ENCODE data around the gene ADD2.

The ADD2 gene

DNA sequence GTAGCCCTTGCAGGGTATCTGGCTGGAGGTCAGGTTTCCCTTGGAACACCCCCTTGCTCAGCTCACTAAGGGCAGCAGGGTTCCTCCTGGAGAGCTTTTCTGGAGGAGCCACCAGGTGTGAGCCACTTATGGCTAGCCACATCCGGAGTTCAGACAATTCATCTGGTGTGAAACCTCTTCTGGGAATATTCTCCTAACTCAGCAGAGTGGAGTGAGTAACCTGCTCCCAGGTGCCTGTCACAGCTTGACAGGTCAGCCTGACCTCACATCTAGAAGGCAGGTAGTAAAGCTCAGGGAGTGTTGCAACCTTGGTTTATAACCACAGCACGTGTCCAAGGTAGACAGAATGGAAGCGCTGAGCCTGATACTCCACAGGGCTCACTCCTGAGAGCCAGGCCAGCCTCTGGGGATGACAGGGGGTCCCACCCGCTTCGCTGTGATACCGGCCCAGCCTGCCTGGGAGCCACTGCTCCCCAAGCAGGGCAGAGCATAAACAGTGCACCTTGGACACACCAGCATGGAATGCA lies 151.8 kb downstream of the ADD2 start:
- no peak for FAIRE-seq
- no peak for DNase-seq (ENCODE audit: extremely low spot score, insufficient read length, low read depth)

DNA sequence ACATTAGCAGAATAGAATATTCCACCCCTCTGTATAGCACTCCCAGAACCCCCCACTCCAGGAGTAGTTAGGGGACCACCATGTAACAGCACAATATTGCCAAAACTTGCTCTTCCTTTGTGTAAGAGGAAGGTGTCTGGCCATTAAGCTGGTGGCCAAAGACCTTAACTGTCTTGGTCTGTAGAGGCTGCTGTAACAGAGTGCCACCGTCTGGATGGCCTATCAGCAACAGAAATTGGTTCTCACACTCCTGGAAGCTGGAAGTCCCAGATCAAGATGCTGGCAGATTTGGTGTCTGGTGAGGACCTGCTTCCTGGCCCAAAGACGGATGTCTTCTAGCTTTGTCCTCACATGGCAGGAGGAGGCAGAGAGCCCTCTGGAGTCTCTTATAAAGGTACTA lies 152.8 kb downstream of the ADD2 start:
- FAIRE-seq (no peak), DNase-seq (ENCODE audit: extremely low spot score, insufficient read length, low read depth) (no peak)

DNA sequence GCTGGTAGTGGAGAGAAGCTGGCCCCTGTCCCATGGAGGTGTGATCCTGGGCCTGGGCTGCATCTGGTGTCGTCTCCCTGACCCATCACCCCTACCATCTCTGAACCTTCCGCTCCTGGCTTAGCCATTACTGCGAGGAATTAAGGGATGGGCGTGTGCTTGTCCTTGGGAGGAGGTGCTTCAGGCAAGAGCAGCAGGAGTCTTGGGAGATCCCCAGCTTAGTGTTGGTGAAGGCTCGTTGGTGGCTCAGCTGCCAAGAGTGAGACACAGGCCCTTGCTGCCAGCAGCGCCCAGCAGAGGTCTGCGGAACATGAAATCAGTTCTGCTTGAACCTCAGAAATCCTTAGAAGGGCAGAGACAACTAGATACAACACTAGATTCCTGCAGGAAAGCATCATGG lies 154.5 kb downstream of the ADD2 start:
- FAIRE-seq: no peak
- DNase-seq (ENCODE audit: extremely low spot score, insufficient read length, low read depth): no peak

DNA sequence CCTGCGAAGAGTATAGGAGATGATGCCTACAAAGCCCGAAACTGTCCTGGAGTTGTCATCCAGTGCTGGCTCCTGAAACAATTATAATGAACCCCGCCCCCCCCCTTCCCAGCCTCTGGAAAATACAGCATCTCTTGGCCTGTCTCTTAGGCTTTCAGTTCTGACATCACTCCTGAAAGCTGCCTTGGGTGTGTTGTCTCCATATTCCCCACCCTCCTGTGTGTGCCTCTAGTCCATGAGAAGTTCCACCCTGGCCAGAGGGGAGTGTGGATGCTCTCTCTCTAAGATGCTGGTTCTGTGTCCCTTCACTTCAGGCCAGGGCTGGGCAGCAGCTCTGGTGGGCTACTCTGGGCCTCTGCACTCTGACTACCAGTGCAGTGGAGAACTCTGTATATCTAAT lies 155.4 kb downstream of the ADD2 start:
- FAIRE-seq: no peak
- DNase-seq (ENCODE audit: extremely low spot score, insufficient read length, low read depth): no peak

DNA sequence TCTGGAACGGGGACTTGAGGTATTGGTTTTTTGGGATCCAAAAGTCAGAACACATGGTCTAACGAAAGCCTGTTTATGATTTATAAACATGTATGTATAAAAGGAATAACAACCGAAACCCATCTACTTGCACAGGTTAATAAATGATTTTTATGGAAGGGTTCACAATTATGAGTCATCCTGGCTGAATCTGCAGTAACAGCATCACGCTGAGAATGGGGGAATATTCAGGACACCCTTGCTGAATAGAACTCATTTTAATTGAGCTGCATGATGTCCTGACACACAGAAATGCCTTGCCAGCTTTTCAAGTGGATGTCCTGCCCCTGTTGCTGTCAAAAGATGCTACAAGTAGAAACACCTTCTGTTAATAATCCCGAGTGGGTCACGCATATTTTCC lies 159.6 kb downstream of the ADD2 start:
- FAIRE-seq (no peak), DNase-seq (ENCODE audit: extremely low spot score, insufficient read length, low read depth) (no peak)

DNA sequence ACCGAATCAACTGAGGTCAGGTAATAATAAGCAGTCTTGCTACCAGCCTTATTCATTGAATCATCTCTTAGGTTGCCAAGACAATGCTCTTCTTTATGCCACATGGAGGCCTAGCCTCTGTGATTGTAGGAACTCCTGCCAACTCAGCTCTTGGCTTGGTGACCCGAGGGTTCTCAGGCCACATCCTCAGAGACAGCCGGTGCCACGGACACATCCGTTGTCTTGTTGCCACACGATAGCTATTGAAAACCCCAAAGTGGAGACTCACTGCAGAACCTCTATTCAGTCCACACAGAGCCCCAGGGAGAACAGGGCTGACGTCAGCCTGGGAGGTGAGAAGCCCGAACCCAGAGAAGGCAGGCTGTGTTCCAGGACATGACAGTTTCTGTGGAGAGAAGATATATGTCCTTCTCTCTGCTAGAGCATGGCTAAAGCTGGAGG lies 160.9 kb downstream of the ADD2 start:
- FAIRE-seq (no peak), DNase-seq (ENCODE audit: extremely low spot score, insufficient read length, low read depth) (no peak)
